Keratinocyte (primary cell): Measurements from ENCODE around the gene LGI4. TPM values are rescaled to one million over a fixed set of nuclear protein-coding genes. Genes with fewer than 3 reads are reported as not detected.
A peak's percentile ranks its signal among the peaks of the same experiment; 100 is the strongest.

Source experiments
- DNase-seq: peaks from one replicate; pipeline ENCODE4 v3.0.0-alpha.2; 2011; ENCODE audit warnings: low read depth, missing footprints, low spot score
- FAIRE-seq: peaks from 2 replicates; lab custom pipeline; 2011; peaks lifted over from hg19 to GRCh38; lab: Jason Lieb, UNC
- H2AFZ ChIP-seq: 2 replicates; pipeline ENCODE4 v1.6.0; 2012; ENCODE audit warnings: low read length, control low read depth, inconsistent platforms; ENCODE audit not compliant: control insufficient read depth
- H3K27ac ChIP-seq: 2 replicates; pipeline ENCODE4 v1.5.1; 2011; ENCODE audit warnings: low read length; ENCODE audit not compliant: control insufficient read depth, insufficient read depth
- H3K27me3 ChIP-seq: 3 replicates; pipeline ENCODE4 v1.6.0; 2011; ENCODE audit warnings: low read length; ENCODE audit not compliant: control insufficient read depth, insufficient read depth; ENCODE audit errors: extremely low read depth
- H3K36me3 ChIP-seq, 2 experiments: 2 replicates in 1 of 2; 3 replicates in 1 of 2; pipeline ENCODE4 v1.5.1; 2011; ENCODE audit warnings: low read length in 2 of 2, mild to moderate bottlenecking in 1 of 2; ENCODE audit not compliant: control insufficient read depth in 2 of 2, insufficient read depth in 2 of 2; ENCODE audit errors: extremely low read depth in 1 of 2
- H3K4me1 ChIP-seq: 3 replicates; pipeline ENCODE4 v1.5.1; 2011; ENCODE audit warnings: low read length; ENCODE audit not compliant: control insufficient read depth, insufficient read depth; ENCODE audit errors: extremely low read depth
- H3K4me2 ChIP-seq: 3 replicates; pipeline ENCODE4 v1.6.0; 2011; ENCODE audit warnings: low read depth, low read length; ENCODE audit not compliant: control insufficient read depth, insufficient read depth; ENCODE audit errors: extremely low read depth
- H3K4me3 ChIP-seq, 3 experiments: fragments of 200-600 bp in 1 of 3; sonication (generic) in 1 of 3; 2 replicates in 2 of 3; 3 replicates in 1 of 3; pipeline ENCODE4 v1.5.1; 2011 to 2016; ENCODE audit warnings: low read length in 3 of 3, mild to moderate bottlenecking in 3 of 3, control low read depth in 2 of 3, inconsistent platforms in 1 of 3, low read depth in 1 of 3, mixed read lengths in 1 of 3, mixed run types in 1 of 3, moderate library complexity in 1 of 3; ENCODE audit not compliant: control insufficient read depth in 2 of 3, insufficient read depth in 2 of 3; ENCODE audit errors: extremely low read depth in 1 of 3
- H3K79me2 ChIP-seq: 2 replicates; pipeline ENCODE4 v1.6.0; 2012; ENCODE audit warnings: low read length; ENCODE audit not compliant: control insufficient read depth, insufficient read depth
- H3K9ac ChIP-seq: 3 replicates; pipeline ENCODE4 v1.6.0; 2011; ENCODE audit warnings: low read length; ENCODE audit not compliant: control insufficient read depth, insufficient read depth; ENCODE audit errors: extremely low read depth
- H3K9me1 ChIP-seq: 3 replicates; pipeline ENCODE4 v1.6.0; 2011; ENCODE audit warnings: low read length; ENCODE audit not compliant: control insufficient read depth, insufficient read depth; ENCODE audit errors: extremely low read depth
- H3K9me3 ChIP-seq: 2 replicates; pipeline ENCODE4 v1.5.1; 2012; ENCODE audit warnings: low read depth, low read length; ENCODE audit not compliant: control insufficient read depth
- H4K20me1 ChIP-seq: 3 replicates; pipeline ENCODE4 v1.6.0; 2011; ENCODE audit warnings: low read length; ENCODE audit not compliant: control insufficient read depth, insufficient read depth; ENCODE audit errors: extremely low read depth
- EZH2 ChIP-seq: IDR thresholded peaks from one replicate; pipeline ENCODE4 v1.6.1; 2012; ENCODE audit warnings: inconsistent platforms, mild to moderate bottlenecking, low read length, moderate library complexity
- dilution Hi-C: fragments of 300-500 bp; cut with MboI; formaldehyde crosslinking; loops from one replicate; pipeline ENCODE4 v1.7.0; 2020; ENCODE audit warnings: low sequenced_read_pairs; ENCODE audit not compliant: extremely low pct_ligation_motif_present
- polyA plus RNA-seq, 5 experiments: library from polyadenylated mRNA; depleted of rRNA in 3 of 5; stranded (reverse) in 3 of 5; stranded (forward) in 1 of 5; unstranded in 1 of 5; fragments of >200 nt; gene quantifications; 1 replicate in 1 of 5; 2 replicates in 3 of 5; 3 replicates in 1 of 5; pipeline versions ENCODE4 v1.2.1 to v1.2.3, GENCODE V29; 2011 to 2012; ENCODE audit warnings: missing spikeins in 2 of 5, low read depth in 1 of 5, low replicate concordance in 1 of 5
- TF ChIP-seq, protein P1 (sequence below), 3 experiments: IDR thresholded peaks in 1 of 3; conservative IDR thresholded peaks in 1 of 3; optimal IDR thresholded peaks in 1 of 3; 2 replicates in 2 of 3; 3 replicates in 1 of 3; pipeline versions ENCODE3 to v1.5.1; 2011; ENCODE audit warnings: low read length in 3 of 3, mild to moderate bottlenecking in 3 of 3, moderate library complexity in 2 of 3, control low read depth in 1 of 3, inconsistent platforms in 1 of 3; ENCODE audit not compliant: insufficient read depth in 2 of 3; ENCODE audit errors: extremely low read depth in 1 of 3

The LGI4 gene
- polyA plus RNA-seq, 1 donor (not counting 4 experiments of a cell fraction or from before 2014, with no cell fraction given), result 0.01 TPM

GRCh38 chr19:35120898-35121297 lies 14.0 kb downstream of the LGI4 start:
- DNase-seq, result no peak
- H3K27me3 ChIP-seq, result no peaks in the 10 kb centered on the region
- TF ChIP-seq EZH2, result no peak
- TF ChIP-seq, protein P1, sequence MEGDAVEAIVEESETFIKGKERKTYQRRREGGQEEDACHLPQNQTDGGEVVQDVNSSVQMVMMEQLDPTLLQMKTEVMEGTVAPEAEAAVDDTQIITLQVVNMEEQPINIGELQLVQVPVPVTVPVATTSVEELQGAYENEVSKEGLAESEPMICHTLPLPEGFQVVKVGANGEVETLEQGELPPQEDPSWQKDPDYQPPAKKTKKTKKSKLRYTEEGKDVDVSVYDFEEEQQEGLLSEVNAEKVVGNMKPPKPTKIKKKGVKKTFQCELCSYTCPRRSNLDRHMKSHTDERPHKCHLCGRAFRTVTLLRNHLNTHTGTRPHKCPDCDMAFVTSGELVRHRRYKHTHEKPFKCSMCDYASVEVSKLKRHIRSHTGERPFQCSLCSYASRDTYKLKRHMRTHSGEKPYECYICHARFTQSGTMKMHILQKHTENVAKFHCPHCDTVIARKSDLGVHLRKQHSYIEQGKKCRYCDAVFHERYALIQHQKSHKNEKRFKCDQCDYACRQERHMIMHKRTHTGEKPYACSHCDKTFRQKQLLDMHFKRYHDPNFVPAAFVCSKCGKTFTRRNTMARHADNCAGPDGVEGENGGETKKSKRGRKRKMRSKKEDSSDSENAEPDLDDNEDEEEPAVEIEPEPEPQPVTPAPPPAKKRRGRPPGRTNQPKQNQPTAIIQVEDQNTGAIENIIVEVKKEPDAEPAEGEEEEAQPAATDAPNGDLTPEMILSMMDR (optimal IDR thresholded peaks at IDR 0.05 in 1 of 3, IDR thresholded peaks at IDR 0.05 in 1 of 3, conservative IDR thresholded peaks at IDR 0.05 in 1 of 3; ENCODE audit: extremely low read depth in 1 of 3, insufficient read depth in 2 of 3, low read length in 3 of 3), result no peak
- no peaks in the 10 kb centered on the region for H4K20me1 ChIP-seq
- FAIRE-seq, result no peak
- peak overlapping the region; percentile 74 for H3K9ac ChIP-seq
- peaks cover 7 to 19% of the 10 kb centered on the region in 2 experiments for H3K36me3 ChIP-seq
- peak overlapping the region; percentile 87 for H3K27ac ChIP-seq
- H3K4me1 ChIP-seq, result peaks cover 82% of the 10 kb centered on the region
- no peaks in the 10 kb centered on the region for H3K9me1 ChIP-seq
- peak overlapping the region; percentile 74 for H3K4me2 ChIP-seq
- dilution Hi-C loops, result no loop called here
- no peak overlapping the region for H2AFZ ChIP-seq
- H3K4me3 ChIP-seq, result peak overlapping the region in 1 of 3 experiments; percentile 43
- no peaks in the 10 kb centered on the region for H3K9me3 ChIP-seq
- H3K79me2 ChIP-seq, result peaks cover 36% of the 10 kb centered on the region

DNA sequence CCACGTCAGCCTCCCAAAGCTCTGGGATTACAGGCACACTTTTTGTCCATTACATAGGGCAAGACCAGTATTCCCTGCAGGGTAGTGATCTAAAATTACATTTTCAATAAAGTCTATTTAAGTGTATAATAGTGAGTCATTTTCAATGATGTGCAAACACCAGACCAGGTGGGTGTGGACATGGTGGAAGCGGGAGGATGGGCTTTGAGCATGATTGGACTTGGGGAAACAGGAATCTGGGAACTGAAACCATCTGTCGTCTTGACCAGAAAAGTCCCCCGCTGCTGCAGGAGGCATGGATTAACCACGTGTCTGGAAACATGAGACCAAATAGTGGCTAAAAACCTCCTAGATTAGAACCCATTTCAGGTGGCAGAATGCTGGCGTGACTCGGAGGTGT lies 14.4 kb downstream of the LGI4 start:
- Histone ChIP-seq H3K9ac (peak overlapping the region; percentile 74), H3K4me2 (peak overlapping the region; percentile 74), H3K9me3 (no peaks in the 10 kb centered on the region), H3K79me2 (peaks cover 38% of the 10 kb centered on the region), H3K4me3 (peak overlapping the region in 1 of 3 experiments; percentile 43), H3K27ac (peak overlapping the region; percentile 87), H3K36me3 (peaks cover 7 to 19% of the 10 kb centered on the region in 2 experiments), H3K4me1 (peaks cover 82% of the 10 kb centered on the region), H3K27me3 (no peaks in the 10 kb centered on the region), H4K20me1 (no peaks in the 10 kb centered on the region), H2AFZ (no peak overlapping the region), H3K9me1 (no peaks in the 10 kb centered on the region)
- DNase-seq (peak; percentile 92), FAIRE-seq (peak; percentile 94)
- TF ChIP-seq, protein P1 (optimal IDR thresholded peaks at IDR 0.05 in 1 of 3, IDR thresholded peaks at IDR 0.05 in 1 of 3, conservative IDR thresholded peaks at IDR 0.05 in 1 of 3; ENCODE audit: extremely low read depth in 1 of 3, insufficient read depth in 2 of 3, low read length in 3 of 3), result no peak
- TF ChIP-seq EZH2, result no peak
- dilution Hi-C loops, result no loop called here
